ENCODE measurements around the gene ENDOV. TPM values are rescaled to one million over a fixed set of nuclear protein-coding genes. Genes with fewer than 3 reads are reported as not detected.

The ENDOV gene
- total and polyA plus RNA-seq, 2 of the 13 experiments (the other 11 are each of a cell fraction or from before 2014, with no cell fraction given) = 15.1 to 17.1 TPM

DNA sequence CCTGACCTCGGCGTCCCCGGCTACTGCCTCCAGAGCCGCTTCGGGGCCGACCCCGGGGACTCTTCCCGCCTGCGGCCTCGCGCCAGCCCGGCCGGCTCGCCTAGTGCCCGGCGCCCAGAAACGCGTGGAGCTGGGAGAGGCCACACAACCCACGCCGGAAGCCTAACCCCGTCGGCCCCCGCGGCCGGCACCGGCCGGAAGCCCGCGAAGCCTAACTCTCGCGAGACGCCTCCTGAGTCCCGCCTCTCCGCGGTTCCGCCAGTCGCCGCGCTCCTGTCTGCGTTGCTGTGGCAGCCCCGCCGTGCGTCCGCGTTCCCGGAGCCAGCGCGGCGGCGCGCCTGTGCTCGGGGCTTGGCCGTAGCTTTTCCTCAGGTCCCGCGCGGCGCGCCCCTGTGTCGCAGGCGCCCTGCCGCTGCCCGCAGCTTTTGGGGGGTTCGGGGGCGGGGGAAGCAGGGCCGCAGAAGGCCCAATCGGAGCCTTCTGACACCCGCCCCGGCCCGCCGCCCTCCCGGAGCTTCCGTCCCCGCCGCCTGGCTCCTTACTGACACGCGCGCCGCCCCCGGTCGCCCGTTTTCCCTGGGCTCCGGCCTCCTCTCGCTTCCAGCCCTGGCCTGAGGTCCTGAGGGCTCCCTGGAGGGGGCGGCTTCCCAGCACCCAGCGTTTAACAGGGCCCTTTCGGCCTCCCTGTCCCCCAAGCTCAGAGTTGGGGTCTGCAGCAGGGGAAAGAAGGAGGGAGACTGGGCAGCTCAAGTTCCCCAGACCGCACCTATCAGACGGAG lies 39.8 kb downstream of the ENDOV start (continued):
- TF ChIP-seq NAIF1 (CRISPR knock-in tag; IDR thresholded peaks at IDR 0.05; ENCODE audit: borderline replicate concordance) = no peak
- TF ChIP-seq FOXA3 (CRISPR knock-in tag; IDR thresholded peaks at IDR 0.05) = peak; percentile 29; the same call in 1 of the 2 replicates
- TF ChIP-seq NFE2L2 (IDR thresholded peaks at IDR 0.05; ENCODE audit: low read length) = no peak
- TF ChIP-seq, protein P1, sequence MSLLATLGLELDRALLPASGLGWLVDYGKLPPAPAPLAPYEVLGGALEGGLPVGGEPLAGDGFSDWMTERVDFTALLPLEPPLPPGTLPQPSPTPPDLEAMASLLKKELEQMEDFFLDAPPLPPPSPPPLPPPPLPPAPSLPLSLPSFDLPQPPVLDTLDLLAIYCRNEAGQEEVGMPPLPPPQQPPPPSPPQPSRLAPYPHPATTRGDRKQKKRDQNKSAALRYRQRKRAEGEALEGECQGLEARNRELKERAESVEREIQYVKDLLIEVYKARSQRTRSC (CRISPR knock-in tag; IDR thresholded peaks at IDR 0.05; ENCODE audit: low read depth) = peak; percentile 91
- no peak; the same call in 1 of the 2 replicates for TF ChIP-seq PITX1 (CRISPR knock-in tag; IDR thresholded peaks at IDR 0.05)
- TF ChIP-seq, protein P2, sequence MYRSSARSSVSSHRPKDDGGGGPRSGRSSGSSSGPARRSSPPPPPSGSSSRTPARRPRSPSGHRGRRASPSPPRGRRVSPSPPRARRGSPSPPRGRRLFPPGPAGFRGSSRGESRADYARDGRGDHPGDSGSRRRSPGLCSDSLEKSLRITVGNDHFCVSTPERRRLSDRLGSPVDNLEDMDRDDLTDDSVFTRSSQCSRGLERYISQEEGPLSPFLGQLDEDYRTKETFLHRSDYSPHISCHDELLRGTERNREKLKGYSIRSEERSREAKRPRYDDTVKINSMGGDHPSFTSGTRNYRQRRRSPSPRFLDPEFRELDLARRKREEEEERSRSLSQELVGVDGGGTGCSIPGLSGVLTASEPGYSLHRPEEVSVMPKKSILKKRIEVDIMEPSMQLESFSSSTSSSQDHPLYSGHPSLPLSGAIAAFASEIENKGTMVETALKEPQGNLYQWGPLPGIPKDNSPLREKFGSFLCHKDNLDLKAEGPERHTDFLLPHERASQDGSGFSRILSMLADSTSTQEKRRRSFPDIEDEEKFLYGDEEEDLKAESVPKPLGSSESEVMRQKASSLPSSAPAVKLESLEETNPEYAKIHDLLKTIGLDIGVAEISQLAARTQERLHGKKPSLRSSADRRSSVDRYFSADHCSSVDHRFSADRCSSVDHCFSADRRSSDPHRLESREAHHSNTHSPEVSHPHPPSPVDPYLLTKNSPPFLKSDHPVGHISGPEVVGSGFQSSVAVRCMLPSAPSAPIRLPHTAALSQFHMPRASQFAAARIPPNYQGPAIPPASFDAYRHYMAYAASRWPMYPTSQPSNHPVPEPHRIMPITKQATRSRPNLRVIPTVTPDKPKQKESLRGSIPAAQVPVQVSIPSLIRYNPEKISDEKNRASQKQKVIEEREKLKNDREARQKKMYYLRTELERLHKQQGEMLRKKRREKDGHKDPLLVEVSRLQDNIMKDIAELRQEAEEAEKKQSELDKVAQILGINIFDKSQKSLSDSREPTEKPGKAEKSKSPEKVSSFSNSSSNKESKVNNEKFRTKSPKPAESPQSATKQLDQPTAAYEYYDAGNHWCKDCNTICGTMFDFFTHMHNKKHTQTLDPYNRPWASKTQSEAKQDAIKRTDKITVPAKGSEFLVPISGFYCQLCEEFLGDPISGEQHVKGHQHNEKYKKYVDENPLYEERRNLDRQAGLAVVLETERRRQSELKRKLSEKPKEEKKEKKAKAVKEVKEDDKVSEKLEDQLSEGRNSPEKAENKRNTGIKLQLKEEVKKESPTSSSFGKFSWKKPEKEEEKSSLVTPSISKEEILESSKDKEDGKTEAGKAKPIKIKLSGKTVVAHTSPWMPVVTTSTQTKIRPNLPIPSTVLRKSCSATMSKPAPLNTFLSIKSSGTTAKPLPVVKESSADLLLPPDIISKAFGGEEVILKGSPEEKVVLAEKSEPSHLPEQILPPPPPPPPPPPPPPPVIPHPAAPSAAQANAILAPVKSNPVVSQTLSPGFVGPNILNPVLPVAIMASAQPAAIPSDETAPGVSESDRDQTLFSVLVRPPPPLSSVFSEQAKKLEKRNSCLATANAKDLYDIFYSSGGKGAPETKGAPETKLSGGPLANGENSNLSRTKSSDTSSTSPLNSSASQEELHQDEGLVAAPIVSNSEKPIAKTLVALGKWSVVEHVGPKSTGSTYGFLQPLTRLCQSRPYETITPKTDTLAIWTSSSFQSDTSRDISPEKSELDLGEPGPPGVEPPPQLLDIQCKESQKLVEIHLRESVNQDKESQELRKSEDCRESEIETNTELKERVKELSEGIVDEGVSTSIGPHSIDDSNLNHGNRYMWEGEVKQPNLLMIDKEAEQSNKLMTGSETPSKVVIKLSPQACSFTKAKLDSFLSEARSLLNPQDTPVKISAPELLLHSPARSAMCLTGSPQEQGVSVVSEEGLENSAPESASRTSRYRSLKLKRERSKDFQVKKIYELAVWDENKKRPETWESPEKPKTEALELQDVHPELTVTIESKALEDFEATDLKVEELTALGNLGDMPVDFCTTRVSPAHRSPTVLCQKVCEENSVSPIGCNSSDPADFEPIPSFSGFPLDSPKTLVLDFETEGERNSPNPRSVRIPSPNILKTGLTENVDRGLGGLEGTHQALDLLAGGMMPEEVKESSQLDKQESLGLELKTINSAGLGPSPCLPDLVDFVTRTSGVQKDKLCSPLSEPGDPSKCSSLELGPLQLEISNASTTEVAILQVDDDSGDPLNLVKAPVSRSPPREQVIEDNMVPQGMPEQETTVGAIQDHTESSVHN (CRISPR knock-in tag; IDR thresholded peaks at IDR 0.05) = no peak
- peak; percentile 82; the same call in 1 of the 2 replicates for TF ChIP-seq DMAP1 (CRISPR knock-in tag; IDR thresholded peaks at IDR 0.05)
- no peak for TF ChIP-seq EZH2 (conservative IDR thresholded peaks at IDR 0.05; ENCODE audit: low read depth, low read length)
- peak; percentile 65 for TF ChIP-seq ZNF768 (CRISPR knock-in tag; IDR thresholded peaks at IDR 0.05)
- TF ChIP-seq FIP1L1 (IDR thresholded peaks at IDR 0.05; ENCODE audit: borderline replicate concordance, insufficient read depth, low read depth, low read length) = no peak
- TF ChIP-seq, protein P3, sequence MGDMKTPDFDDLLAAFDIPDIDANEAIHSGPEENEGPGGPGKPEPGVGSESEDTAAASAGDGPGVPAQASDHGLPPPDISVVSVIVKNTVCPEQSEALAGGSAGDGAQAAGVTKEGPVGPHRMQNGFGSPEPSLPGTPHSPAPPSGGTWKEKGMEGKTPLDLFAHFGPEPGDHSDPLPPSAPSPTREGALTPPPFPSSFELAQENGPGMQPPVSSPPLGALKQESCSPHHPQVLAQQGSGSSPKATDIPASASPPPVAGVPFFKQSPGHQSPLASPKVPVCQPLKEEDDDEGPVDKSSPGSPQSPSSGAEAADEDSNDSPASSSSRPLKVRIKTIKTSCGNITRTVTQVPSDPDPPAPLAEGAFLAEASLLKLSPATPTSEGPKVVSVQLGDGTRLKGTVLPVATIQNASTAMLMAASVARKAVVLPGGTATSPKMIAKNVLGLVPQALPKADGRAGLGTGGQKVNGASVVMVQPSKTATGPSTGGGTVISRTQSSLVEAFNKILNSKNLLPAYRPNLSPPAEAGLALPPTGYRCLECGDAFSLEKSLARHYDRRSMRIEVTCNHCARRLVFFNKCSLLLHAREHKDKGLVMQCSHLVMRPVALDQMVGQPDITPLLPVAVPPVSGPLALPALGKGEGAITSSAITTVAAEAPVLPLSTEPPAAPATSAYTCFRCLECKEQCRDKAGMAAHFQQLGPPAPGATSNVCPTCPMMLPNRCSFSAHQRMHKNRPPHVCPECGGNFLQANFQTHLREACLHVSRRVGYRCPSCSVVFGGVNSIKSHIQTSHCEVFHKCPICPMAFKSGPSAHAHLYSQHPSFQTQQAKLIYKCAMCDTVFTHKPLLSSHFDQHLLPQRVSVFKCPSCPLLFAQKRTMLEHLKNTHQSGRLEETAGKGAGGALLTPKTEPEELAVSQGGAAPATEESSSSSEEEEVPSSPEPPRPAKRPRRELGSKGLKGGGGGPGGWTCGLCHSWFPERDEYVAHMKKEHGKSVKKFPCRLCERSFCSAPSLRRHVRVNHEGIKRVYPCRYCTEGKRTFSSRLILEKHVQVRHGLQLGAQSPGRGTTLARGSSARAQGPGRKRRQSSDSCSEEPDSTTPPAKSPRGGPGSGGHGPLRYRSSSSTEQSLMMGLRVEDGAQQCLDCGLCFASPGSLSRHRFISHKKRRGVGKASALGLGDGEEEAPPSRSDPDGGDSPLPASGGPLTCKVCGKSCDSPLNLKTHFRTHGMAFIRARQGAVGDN (CRISPR knock-in tag; IDR thresholded peaks at IDR 0.05) = peak; percentile 99
- TF ChIP-seq RBAK (CRISPR knock-in tag; IDR thresholded peaks at IDR 0.05) = no peak
- peak; percentile 60 for TF ChIP-seq ZNF225 (CRISPR knock-in tag; IDR thresholded peaks at IDR 0.05)
- TF ChIP-seq SMC3 (IDR thresholded peaks at IDR 0.05; ENCODE audit: low read length) = no peak
- peak; percentile 99 for TF ChIP-seq ZNF776 (CRISPR knock-in tag; IDR thresholded peaks at IDR 0.05)
- no peak for TF ChIP-seq ZNF24 (IDR thresholded peaks at IDR 0.05)
- TF ChIP-seq ZNF598 (CRISPR knock-in tag; IDR thresholded peaks at IDR 0.05; ENCODE audit: borderline replicate concordance) = no peak; the same call in none of the 2 replicates
